Ectodermal cell (in vitro differentiated cells): ENCODE results near the gene TRIO.

Source experiments
- H3K27ac ChIP-seq: 2 replicates; pipeline ENCODE4 v1.7.0; 2013; ENCODE audit warnings: mild to moderate bottlenecking, low read depth, low read length; ENCODE audit not compliant: insufficient read depth, poor library complexity, severe bottlenecking
- H3K27me3 ChIP-seq: 2 replicates; pipeline ENCODE4 v1.7.0; 2013; ENCODE audit warnings: mild to moderate bottlenecking, low read length; ENCODE audit not compliant: insufficient read depth, control insufficient read depth, poor library complexity, severe bottlenecking
- H3K36me3 ChIP-seq: one replicate; pipeline ENCODE4 v1.7.0; 2013; ENCODE audit warnings: low read length; ENCODE audit not compliant: control insufficient read depth, insufficient read depth
- H3K4me1 ChIP-seq: one replicate; pipeline ENCODE4 v1.7.0; 2013; ENCODE audit warnings: low read length; ENCODE audit not compliant: control insufficient read depth, insufficient read depth
- H3K4me3 ChIP-seq: 2 replicates; pipeline ENCODE4 v1.7.0; 2013; ENCODE audit warnings: low read depth, low read length, control low read depth; ENCODE audit not compliant: insufficient read depth
- H3K9me3 ChIP-seq: 2 replicates; pipeline ENCODE4 v1.7.0; 2013; ENCODE audit warnings: mild to moderate bottlenecking, low read length, moderate library complexity; ENCODE audit not compliant: control insufficient read depth
- WGBS, 2 experiments: methylation state at CpG; one replicate each; pipeline ENCODE4 v1.1.7; 2013; ENCODE audit warnings: missing lambda C conversion rate in 2 of 2; 5-methylcytosine and 5-hydroxymethylcytosine counted together

The TRIO gene

GRCh38 chr5:14469551-14470377, 326.6 kb downstream of the TRIO start:
- no peaks in the 10 kb centered on the region for H3K9me3 ChIP-seq
- no peak overlapping the region for H3K27ac ChIP-seq
- peaks cover 5% of the 10 kb centered on the region for H3K36me3 ChIP-seq
- no peaks in the 10 kb centered on the region for H3K4me1 ChIP-seq
- WGBS, 2 experiments = 89 to 91% methylated on average over 10 of the region's 10 CpGs
- no peaks in the 10 kb centered on the region for H3K27me3 ChIP-seq
- no peak overlapping the region for H3K4me3 ChIP-seq

- Histone ChIP-seq H3K36me3 (peaks cover 6% of the 10 kb centered on the region), H3K4me1 (no peaks in the 10 kb centered on the region), H3K4me3 (no peak overlapping the region), H3K27ac (no peak overlapping the region), H3K27me3 (no peaks in the 10 kb centered on the region), H3K9me3 (no peaks in the 10 kb centered on the region)
- 90 to 94% methylated on average over 3 of the region's 3 CpGs for WGBS, 2 experiments
Observed at GRCh38 chr5:14471507-14471906, 328.4 kb downstream of the TRIO start.

- WGBS, 2 experiments = 91 to 92% methylated on average over 3 of the region's 3 CpGs
- Histone ChIP-seq H3K27ac (no peak overlapping the region), H3K4me1 (no peaks in the 10 kb centered on the region), H3K4me3 (no peak overlapping the region), H3K27me3 (no peaks in the 10 kb centered on the region), H3K9me3 (no peaks in the 10 kb centered on the region), H3K36me3 (peaks cover 6% of the 10 kb centered on the region)
Observed at GRCh38 chr5:14472986-14473567, 329.9 kb downstream of the TRIO start.

GRCh38 chr5:14475045-14475444, 331.9 kb downstream of the TRIO start:
- Histone ChIP-seq H3K36me3 (peaks cover 11% of the 10 kb centered on the region), H3K4me3 (no peak overlapping the region), H3K9me3 (no peaks in the 10 kb centered on the region), H3K4me1 (no peaks in the 10 kb centered on the region), H3K27ac (no peak overlapping the region), H3K27me3 (no peaks in the 10 kb centered on the region)
- 91 to 94% methylated on average over 4 of the region's 4 CpGs for WGBS, 2 experiments

- no peak overlapping the region for H3K27ac ChIP-seq
- no peak overlapping the region for H3K4me3 ChIP-seq
- no peaks in the 10 kb centered on the region for H3K9me3 ChIP-seq
- no peaks in the 10 kb centered on the region for H3K27me3 ChIP-seq
- H3K4me1 ChIP-seq = no peaks in the 10 kb centered on the region
- WGBS, 2 experiments = 93 to 99% methylated on average over 4 of the region's 4 CpGs
- H3K36me3 ChIP-seq = peaks cover 22% of the 10 kb centered on the region
Observed at GRCh38 chr5:14476786-14477435, 333.8 kb downstream of the TRIO start.

- no peaks in the 10 kb centered on the region for H3K4me1 ChIP-seq
- 94 to 97% methylated on average over 3 of the region's 3 CpGs for WGBS, 2 experiments
- H3K4me3 ChIP-seq = no peak overlapping the region
- H3K9me3 ChIP-seq = no peaks in the 10 kb centered on the region
- no peaks in the 10 kb centered on the region for H3K27me3 ChIP-seq
- no peak overlapping the region for H3K27ac ChIP-seq
- peaks cover 38% of the 10 kb centered on the region for H3K36me3 ChIP-seq
Observed at GRCh38 chr5:14479143-14479696, 336.1 kb downstream of the TRIO start.

GRCh38 chr5:14481349-14481748, 338.2 kb downstream of the TRIO start:
- H3K4me1 ChIP-seq = no peaks in the 10 kb centered on the region
- peaks cover 41% of the 10 kb centered on the region for H3K36me3 ChIP-seq

GRCh38 chr5:14482085-14482484, 338.9 kb downstream of the TRIO start:
- WGBS, 2 experiments = 94 to 98% methylated on average over 4 of the region's 5 CpGs
- H3K4me1 ChIP-seq = no peaks in the 10 kb centered on the region
- H3K27me3 ChIP-seq = no peaks in the 10 kb centered on the region
- H3K36me3 ChIP-seq = peaks cover 41% of the 10 kb centered on the region
- H3K27ac ChIP-seq = no peak overlapping the region
- H3K4me3 ChIP-seq = no peak overlapping the region
- H3K9me3 ChIP-seq = no peaks in the 10 kb centered on the region

More at GRCh38 chr5:14481349-14481748, 338.2 kb downstream of the TRIO start:
- 96 to 98% methylated on average over 8 of the region's 8 CpGs for WGBS, 2 experiments
- Histone ChIP-seq H3K9me3 (no peaks in the 10 kb centered on the region), H3K27me3 (no peaks in the 10 kb centered on the region), H3K27ac (no peak overlapping the region), H3K4me3 (no peak overlapping the region)

- Histone ChIP-seq H3K4me3 (no peak overlapping the region), H3K9me3 (no peaks in the 10 kb centered on the region), H3K4me1 (no peaks in the 10 kb centered on the region), H3K27ac (no peak overlapping the region), H3K27me3 (no peaks in the 10 kb centered on the region), H3K36me3 (peaks cover 41% of the 10 kb centered on the region)
- 94 to 96% methylated on average over 16 of the region's 16 CpGs for WGBS, 2 experiments
Observed at GRCh38 chr5:14483504-14484157, 340.5 kb downstream of the TRIO start.
